NOMO-1 treated with dmso at 0.1 percent for 144 hours (cell line): ENCODE data around the gene NFKBIE.
"Not testable (repeated sequence)": the region's sequence is repeated elsewhere in the genome, so short reads cannot be mapped to it uniquely, and the experiment has no call there.

Source experiments
- DNase-seq: peaks from one replicate; lab custom pipeline; 2025; ENCODE audit not compliant: unreplicated experiment; lab: John Stamatoyannopoulos, UW

NFKBIE gene

GRCh38 chr6:44265007-44265721 is at the start of gene NFKBIE:
NFKBIE (minus strand) TSS chr6:44265551; CDS start chr6:44265346, 205 bp downstream.
- DNase-seq, result peak; percentile 44

DNA sequence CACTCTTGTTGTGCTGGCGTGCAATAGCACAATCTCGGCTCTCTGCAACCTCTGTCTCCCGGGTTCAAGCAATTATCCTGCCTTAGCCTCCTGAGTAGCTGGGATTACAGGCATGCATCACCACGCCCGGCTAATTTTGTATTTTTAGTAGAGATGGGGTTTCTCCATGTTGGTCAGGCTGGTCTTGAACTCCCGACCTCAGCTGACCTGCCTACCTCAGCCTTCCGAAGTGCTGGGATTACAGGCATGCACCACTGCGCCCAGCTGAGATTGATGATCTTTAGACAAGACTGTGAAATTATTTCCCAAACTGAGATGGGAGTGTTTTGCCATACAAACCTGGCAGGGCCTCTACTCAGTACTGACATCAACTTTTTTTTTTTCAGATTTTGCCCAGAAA is 49.3 kb upstream of the NFKBIE start:
- DNase-seq, result not testable (repeated sequence)

DNA sequence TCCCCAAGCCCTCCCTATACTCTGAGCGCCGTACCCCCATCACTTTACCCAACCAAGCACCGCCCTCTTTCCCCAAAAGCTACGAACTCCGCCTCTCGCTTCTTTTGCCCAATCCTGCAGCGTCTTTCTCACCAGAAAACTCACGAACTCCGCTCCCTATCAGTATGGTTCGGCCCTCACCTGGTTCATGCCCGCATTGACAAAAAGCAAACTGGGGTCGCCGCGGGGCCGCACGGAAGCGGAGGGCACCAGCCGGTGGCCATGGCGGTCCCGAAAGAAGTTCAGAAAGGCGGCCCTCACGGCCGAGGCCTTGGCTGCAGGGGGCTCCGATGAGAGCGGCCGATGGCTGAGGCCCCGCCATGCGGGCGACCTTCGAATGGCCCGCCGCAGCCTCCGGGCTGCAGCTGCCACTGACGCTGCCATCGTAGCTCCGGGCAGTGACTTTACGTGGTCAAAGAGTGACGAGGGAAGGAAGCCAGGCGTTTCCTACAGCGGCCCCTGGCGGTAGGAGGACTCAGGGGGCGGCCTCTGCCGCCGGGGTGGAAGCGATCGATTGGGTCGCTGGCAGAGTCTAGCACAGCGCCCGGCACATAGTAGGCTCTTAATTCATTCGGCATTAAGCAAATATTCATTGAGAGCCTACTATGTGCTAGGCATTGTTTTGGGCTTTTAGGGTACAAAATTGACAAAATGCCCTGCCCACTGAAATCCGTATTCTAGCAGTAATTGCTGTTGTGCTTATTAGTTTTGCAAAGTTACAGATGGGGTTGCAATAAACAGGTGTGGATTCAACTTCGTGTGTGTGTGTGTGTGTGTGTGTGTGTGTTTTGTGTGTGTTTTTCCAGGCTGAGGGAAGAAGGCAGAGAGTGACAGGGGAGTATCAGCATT is 47.8 kb upstream of the NFKBIE start, which contains the start of gene AARS2:
Gene AARS2, minus strand, starts transcription at position 447 of the 888 bp plus-strand sequence. Its CDS starts 24 bp downstream, at position 423.
- peak; percentile 68 for DNase-seq

DNA sequence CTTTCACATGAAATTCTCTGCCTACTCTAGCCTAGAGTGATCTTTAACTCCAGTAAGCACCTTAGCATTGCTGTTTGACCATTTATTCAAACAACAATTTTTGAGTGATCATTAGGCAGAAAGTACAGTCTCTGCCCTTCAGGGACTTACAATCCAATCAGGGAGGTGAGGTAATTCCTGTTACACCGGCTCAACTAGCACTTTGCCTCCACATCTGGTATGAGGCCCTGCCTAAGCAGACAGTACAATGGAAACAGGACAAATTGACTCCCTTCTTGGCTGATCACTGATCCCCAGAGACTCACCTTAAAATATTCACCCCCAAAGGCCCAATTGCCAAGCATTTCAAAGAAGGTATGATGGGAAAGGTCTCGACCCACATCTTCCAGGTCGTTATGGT is 46.4 kb upstream of the NFKBIE start:
- DNase-seq, result no peak

DNA sequence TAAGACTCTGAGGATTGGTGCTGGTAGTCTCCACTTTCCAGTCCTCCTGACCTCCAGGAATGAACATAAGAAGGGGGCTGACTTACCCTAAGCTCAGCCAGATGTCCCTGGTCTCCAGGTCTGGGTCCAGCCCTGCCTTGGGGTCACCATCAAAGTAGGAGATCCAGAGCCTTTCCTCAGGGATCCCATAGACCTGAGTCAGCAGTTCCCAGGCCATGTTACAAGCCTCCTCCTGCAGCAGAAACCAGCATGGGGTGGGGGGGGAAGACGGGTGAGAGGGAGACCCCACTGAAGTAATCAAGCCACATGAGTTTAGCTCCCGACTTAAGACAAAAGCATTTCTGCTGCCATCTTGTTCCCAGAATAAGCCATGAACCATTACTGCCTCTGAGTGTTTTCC is 46.0 kb upstream of the NFKBIE start:
- DNase-seq, result no peak

GRCh38 chr6:44310241-44310640 is 44.9 kb upstream of the NFKBIE start:
- no peak for DNase-seq

DNA sequence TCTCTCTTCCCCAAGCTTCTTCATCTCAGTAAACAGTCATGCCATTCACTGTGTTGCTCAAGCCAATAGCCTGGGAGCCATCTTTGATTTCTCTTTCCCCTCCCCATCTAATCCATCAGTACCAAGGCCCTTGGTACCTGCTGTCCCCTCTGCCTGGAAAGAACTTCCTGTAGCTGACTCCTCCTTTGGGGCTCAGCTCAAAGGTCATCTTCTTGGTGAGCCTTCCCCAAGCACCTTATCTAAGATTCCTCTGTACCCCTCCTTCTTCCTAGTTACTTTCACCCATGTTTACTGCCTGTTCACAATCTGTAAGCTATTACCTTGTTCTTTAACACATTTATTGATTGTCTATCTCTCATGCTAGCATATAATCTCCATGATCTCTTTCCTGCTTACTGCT is 44.3 kb upstream of the NFKBIE start:
- DNase-seq, result no peak

DNA sequence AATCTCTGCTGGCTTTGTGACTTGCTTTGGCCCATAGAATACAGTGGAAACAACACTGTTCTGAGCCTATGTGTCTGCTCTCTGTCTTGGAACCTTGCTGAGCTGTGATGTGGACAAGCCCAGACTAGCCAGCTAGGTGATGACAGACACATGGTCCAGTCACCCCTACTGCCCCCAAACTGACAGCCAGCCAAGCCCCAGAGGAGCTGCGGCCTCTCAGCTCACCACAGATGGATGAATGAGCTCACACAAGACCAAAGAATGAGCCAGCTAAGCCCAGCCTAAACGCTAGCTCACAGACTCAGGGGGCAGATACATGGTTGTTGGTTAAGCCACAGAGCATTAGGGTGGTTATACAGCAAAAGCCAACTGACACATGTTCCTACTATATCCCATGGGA is 43.7 kb upstream of the NFKBIE start:
- no peak for DNase-seq

- no peak for DNase-seq
Measured at GRCh38 chr6:44307217-44307616, 41.9 kb upstream of the NFKBIE start.

GRCh38 chr6:44306710-44307109 is 41.4 kb upstream of the NFKBIE start:
- DNase-seq, result no peak

DNA sequence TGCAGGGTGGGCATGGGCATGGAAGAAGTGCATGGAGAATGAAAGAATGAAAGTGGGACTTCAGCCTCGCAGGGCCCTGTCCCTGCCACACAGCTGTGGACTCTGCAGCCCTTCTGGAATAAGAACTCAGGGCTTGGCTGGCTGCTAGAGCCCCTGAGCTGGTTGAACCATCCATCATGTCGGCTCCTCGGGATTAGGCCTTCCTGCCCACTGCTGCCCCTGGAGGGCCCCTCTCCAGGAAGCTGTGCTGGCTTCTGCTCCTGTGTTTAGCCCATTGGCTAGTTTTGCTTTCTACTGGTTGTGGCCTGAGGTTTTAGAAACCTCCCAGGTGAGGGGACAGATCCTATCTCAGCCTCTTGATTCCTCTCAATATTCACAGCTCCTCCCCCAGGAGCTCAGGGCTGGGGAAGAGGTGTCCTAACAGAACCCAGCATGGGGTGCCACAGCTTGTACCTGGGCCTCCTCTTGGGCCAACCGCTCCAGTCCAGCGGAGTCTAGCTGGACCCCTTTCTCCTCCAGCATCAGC is 39.9 kb upstream of the NFKBIE start:
- DNase-seq, result no peak

DNA sequence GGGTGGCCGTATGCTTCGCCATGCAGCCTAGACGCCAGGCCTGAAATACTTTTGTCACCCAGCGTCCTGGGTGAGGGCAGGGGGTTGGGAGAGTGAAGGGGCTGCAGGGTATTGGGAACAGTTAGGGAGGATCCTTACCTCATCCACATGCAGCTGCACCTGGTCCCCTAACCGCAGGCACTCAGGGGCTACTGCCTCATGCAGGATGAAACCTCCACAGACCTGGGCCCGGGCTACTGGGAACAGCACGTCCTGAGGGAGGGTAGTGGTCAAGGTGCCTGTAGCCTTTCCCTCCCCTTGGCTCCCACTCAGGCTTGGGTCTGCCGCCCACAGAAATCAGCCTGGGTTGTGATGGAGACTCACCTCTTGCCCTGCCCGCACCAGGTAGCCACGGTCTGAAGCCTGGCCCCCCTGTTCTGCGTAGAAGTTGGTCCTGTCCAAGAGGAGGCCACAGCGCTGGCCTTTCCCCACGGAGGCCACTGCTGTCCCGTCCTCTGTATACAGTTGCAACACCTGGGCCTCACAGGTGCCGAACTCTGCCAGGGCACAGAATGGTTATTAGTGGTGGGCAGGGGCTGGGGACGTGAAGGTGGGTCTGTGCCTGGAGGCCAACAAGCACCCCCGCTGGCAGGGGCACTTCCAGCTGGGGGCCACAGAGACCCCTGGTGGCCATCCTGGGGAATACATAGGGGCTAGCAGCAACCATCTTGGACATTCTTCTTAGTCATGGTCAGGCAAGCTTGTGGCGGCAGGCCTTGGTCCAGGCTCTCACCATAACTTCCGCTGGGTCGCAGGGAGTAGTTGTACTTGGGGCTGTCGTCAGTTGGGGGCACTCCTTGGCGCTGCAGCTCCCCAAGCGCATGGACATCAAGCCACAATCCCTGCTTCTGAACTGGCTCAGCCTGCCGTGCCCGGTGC is 39.2 kb upstream of the NFKBIE start:
- DNase-seq, result no peak

DNA sequence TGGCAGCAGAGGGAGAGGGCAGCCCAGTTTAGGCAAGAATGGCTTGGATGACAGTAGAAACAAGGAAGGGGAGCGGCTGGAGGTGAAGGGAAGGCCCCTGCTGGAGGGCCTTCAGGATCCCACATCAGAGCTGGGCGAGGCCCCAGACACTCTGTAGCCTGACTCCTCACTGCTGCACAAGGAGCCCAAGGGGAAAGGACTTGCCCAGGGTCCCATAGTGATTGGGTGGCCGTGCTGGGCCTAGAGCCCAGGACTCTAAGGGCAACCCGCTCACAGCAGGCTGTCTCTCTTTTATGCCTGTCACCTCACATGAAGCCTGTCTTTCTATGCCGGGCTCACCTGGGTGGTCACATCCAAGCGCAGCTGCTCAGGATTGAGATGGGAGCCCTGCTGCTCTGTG is 38.5 kb upstream of the NFKBIE start:
- no peak for DNase-seq

DNA sequence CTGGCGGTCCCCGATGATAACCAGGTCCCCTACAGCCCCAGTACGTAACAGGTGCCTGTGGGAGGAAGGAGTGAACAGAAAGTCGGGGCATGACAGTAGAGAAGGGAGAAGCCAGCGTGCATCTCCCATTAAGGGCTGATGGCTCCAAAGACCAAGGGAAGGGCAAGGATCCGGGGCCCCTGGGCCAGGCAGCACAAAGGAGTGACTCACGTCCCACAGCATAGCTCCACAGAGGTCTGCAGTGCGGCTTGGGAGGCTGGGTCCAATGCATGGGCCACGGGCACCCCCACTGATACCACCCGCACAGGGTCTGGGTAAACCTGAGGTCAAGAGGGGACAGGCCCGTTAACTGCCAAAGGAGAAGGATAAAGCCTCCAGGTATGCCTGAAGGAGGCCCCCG is 37.5 kb upstream of the NFKBIE start:
- DNase-seq, result no peak

GRCh38 chr6:44301782-44302564 is 36.6 kb upstream of the NFKBIE start:
- no peak for DNase-seq

GRCh38 chr6:44301106-44301505 is 35.8 kb upstream of the NFKBIE start:
- no peak for DNase-seq

DNA sequence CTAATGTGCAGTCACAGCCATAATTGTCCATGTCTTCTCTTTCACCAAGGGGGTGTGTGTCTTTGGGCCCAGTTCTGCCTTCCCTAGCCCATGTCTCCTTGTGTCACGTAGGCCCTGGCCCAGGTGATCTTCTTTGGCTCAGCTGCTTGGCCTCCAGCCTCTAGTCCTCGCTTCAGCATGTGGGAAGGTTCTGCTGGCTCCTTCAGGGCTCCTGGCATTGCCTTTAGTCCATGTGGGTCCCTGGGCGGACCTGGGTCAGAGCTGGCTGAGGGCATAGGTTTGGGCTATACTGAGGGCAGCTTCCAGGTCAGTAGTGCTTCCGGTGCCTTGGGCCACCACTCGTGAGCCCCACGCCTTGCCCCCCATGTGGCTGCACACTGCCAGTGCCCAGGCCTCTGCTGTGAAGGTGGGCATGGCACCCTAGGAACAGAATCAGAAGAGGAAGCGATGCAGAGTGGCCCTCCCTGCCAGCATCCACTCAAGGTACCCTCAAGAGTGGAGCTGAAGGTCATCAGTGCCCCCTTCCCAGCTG is 35.0 kb upstream of the NFKBIE start:
- no peak for DNase-seq

DNA sequence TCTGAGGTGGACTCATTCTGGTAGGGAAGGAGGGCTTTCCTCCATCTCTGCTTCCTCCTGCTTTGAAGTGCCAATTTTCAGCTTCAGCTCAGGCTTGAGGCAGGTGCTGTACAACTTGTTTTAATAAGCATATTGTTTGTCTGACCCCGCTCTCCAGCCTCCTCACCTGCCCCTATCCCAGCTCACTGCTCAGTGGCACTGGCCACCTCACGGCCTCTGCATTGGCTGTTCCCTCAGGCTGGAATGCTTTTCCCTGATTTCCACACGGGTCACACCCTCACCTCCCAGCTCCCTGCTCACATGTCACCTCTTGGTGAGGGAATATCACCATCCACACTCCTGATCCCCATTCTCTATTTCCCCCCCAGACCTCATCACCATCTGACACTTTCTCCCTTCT is 33.5 kb upstream of the NFKBIE start:
- DNase-seq, result no peak

DNA sequence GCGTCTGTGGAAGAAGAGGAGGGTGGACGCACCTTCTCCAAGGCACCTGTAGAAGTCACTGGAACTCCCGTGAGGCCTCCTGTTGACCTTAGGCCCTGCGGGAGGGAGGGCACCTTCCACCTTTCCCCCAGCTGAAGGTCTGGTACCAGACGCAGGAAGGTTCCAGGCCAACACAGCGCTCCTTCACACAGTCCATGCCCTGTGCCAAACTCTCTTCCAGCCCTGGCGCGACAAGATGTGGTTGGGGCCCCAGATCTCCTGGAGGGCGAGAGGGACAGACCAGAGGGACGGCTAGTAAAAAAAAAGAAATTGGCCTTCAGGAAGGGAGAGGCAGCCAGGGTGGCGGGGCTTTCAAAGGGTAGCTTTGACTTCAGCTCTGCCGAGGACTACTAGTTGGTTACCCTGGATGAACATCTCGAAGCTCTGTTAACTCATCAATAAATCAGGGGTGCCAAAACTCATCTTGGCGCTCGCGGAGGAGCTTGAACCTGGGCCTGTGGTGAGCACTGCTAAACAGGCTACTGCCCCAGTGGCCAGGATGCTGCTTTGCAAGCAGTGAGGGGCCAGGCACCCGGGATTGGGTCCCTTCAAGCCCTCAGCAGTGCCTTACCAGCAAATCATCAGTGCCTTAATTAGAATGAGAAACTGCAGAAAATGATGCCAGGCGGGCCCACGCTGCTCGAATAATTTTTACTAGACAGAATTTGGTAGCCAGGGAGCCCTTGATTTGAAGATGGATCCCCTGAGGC is 32.9 kb upstream of the NFKBIE start:
- no peak for DNase-seq
